PC-9 (cell line): ENCODE data around the gene LRRN4CL.

ENCODE experiments used
- EZH2 ChIP-seq: fragments of 200-600 bp; sonication (generic); IDR thresholded peaks from 2 replicates; pipeline ENCODE4 v1.8.0; 2017; ENCODE audit warnings: antibody characterized with exemption, low read depth
- TF ChIP-seq, protein P1 (sequence below): fragments of 200-600 bp; sonication (generic); conservative IDR thresholded peaks from 2 replicates; pipeline ENCODE4 v1.6.1; 2017; ENCODE audit warnings: mixed run types, antibody characterized with exemption, mild to moderate bottlenecking, moderate library complexity

DNA sequence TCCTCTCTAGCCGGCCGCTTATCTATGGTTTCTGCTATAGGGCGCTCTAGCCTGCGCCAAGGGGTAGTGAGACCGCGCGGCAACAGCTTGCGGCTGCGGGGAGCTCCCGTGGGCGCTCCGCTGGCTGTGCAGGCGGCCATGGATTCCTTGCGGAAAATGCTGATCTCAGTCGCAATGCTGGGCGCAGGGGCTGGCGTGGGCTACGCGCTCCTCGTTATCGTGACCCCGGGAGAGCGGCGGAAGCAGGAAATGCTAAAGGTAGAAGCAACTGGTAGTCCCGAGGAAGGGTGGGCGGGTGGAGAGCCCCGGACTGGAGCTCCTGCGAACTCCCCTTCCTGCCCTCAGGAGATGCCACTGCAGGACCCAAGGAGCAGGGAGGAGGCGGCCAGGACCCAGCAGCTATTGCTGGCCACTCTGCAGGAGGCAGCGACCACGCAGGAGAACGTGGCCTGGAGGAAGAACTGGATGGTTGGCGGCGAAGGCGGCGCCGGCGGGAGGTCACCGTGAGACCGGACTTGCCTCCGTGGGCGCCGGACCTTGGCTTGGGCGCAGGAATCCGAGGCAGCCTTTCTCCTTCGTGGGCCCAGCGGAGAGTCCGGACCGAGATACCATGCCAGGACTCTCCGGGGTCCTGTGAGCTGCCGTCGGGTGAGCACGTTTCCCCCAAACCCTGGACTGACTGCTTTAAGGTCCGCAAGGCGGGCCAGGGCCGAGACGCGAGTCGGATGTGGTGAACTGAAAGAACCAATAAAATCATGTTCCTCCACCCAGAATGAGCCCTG is 17.5 kb downstream of the LRRN4CL start, which contains the start of the genes LBHD1 and UQCC3:
- TF ChIP-seq, protein P1, sequence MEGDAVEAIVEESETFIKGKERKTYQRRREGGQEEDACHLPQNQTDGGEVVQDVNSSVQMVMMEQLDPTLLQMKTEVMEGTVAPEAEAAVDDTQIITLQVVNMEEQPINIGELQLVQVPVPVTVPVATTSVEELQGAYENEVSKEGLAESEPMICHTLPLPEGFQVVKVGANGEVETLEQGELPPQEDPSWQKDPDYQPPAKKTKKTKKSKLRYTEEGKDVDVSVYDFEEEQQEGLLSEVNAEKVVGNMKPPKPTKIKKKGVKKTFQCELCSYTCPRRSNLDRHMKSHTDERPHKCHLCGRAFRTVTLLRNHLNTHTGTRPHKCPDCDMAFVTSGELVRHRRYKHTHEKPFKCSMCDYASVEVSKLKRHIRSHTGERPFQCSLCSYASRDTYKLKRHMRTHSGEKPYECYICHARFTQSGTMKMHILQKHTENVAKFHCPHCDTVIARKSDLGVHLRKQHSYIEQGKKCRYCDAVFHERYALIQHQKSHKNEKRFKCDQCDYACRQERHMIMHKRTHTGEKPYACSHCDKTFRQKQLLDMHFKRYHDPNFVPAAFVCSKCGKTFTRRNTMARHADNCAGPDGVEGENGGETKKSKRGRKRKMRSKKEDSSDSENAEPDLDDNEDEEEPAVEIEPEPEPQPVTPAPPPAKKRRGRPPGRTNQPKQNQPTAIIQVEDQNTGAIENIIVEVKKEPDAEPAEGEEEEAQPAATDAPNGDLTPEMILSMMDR: no peak
- TF ChIP-seq EZH2: no peak
